Measurements from ENCODE around the gene LTV1.
"Not testable (repeated sequence)": the region's sequence is repeated elsewhere in the genome, so short reads cannot be mapped to it uniquely, and the experiment has no call there.

The LTV1 gene

GRCh38 chr6:143823548-143823947 lies 19.6 kb upstream of the LTV1 start:
- Mint-ChIP-seq H3K27me3 (no peaks in the 10 kb centered on the region), H3K4me1 (no peaks in the 10 kb centered on the region), H3K4me3 (no peak overlapping the region), H3K36me3 (ENCODE audit: low read depth) (no peaks in the 10 kb centered on the region), H3K9me3 (no peaks in the 10 kb centered on the region), H3K27ac (no peak overlapping the region)
- ATAC-seq (no peak), DNase-seq (no peak)

GRCh38 chr6:143828572-143828971 lies 14.6 kb upstream of the LTV1 start:
- ATAC-seq (no peak), DNase-seq (no peak)
- Mint-ChIP-seq H3K4me3 (no peak overlapping the region), H3K27me3 (no peaks in the 10 kb centered on the region), H3K36me3 (ENCODE audit: low read depth) (no peaks in the 10 kb centered on the region), H3K9me3 (no peaks in the 10 kb centered on the region), H3K4me1 (no peaks in the 10 kb centered on the region), H3K27ac (no peak overlapping the region)

- H3K9me3 Mint-ChIP-seq, result no peaks in the 10 kb centered on the region
- no peaks in the 10 kb centered on the region for H3K4me1 Mint-ChIP-seq
- no peak overlapping the region for H3K27ac Mint-ChIP-seq
- H3K27me3 Mint-ChIP-seq, result no peaks in the 10 kb centered on the region
- DNase-seq (no peak), ATAC-seq (no peak)
- no peaks in the 10 kb centered on the region for H3K36me3 Mint-ChIP-seq (ENCODE audit: low read depth)
- no peak overlapping the region for H3K4me3 Mint-ChIP-seq
Measured at GRCh38 chr6:143836150-143836549, 7.0 kb upstream of the LTV1 start.

- no peak overlapping the region for H3K4me3 Mint-ChIP-seq
- H3K36me3 Mint-ChIP-seq (ENCODE audit: low read depth), result no peaks in the 10 kb centered on the region
- no peaks in the 10 kb centered on the region for H3K9me3 Mint-ChIP-seq
- no peaks in the 10 kb centered on the region for H3K27me3 Mint-ChIP-seq
- H3K4me1 Mint-ChIP-seq, result peaks cover 7% of the 10 kb centered on the region
- H3K27ac Mint-ChIP-seq, result no peak overlapping the region
- DNase-seq (no peak), ATAC-seq (no peak)
Measured at GRCh38 chr6:143838395-143838794, 4.7 kb upstream of the LTV1 start.

- ATAC-seq (no peak), DNase-seq (no peak)
- peaks cover 13% of the 10 kb centered on the region for H3K4me1 Mint-ChIP-seq
- peaks cover 7% of the 10 kb centered on the region for H3K36me3 Mint-ChIP-seq (ENCODE audit: low read depth)
- no peaks in the 10 kb centered on the region for H3K9me3 Mint-ChIP-seq
- no peaks in the 10 kb centered on the region for H3K27me3 Mint-ChIP-seq
- H3K27ac Mint-ChIP-seq, result no peak overlapping the region
- no peak overlapping the region for H3K4me3 Mint-ChIP-seq
Measured at GRCh38 chr6:143839196-143839595, 3.9 kb upstream of the LTV1 start.

- Mint-ChIP-seq H3K4me3 (no peak overlapping the region), H3K27me3 (no peaks in the 10 kb centered on the region), H3K4me1 (peaks cover 28% of the 10 kb centered on the region), H3K36me3 (ENCODE audit: low read depth) (peaks cover 20% of the 10 kb centered on the region), H3K27ac (peak overlapping the region; percentile 56), H3K9me3 (no peaks in the 10 kb centered on the region)
- no peak for DNase-seq
- ATAC-seq, result no peak
Measured at GRCh38 chr6:143840595-143841265, 2.4 kb upstream of the LTV1 start.

- H3K4me3 Mint-ChIP-seq, result peak overlapping the region; percentile 96
- DNase-seq, result no peak
- peaks cover 35% of the 10 kb centered on the region for H3K36me3 Mint-ChIP-seq (ENCODE audit: low read depth)
- H3K4me1 Mint-ChIP-seq, result peaks cover 34% of the 10 kb centered on the region
- H3K27me3 Mint-ChIP-seq, result no peaks in the 10 kb centered on the region
- ATAC-seq, result peak; percentile 78
- H3K27ac Mint-ChIP-seq, result peak overlapping the region; percentile 97
- no peaks in the 10 kb centered on the region for H3K9me3 Mint-ChIP-seq
Measured at GRCh38 chr6:143842461-143842901, 657 bp upstream of the LTV1 start.

- Mint-ChIP-seq H3K36me3 (ENCODE audit: low read depth) (peaks cover 44% of the 10 kb centered on the region), H3K27ac (peak overlapping the region; percentile 97), H3K9me3 (no peaks in the 10 kb centered on the region), H3K4me3 (peak overlapping the region; percentile 96), H3K4me1 (peaks cover 43% of the 10 kb centered on the region), H3K27me3 (no peaks in the 10 kb centered on the region)
- no peak for DNase-seq
- no peak for ATAC-seq
Measured at GRCh38 chr6:143843677-143843999, 500 bp downstream of the LTV1 start.

GRCh38 chr6:143844006-143844405 lies 868 bp downstream of the LTV1 start:
- Mint-ChIP-seq H3K4me1 (peaks cover 46% of the 10 kb centered on the region), H3K9me3 (no peaks in the 10 kb centered on the region), H3K27me3 (no peaks in the 10 kb centered on the region), H3K27ac (peak overlapping the region; percentile 97), H3K36me3 (ENCODE audit: low read depth) (peaks cover 47% of the 10 kb centered on the region), H3K4me3 (peak overlapping the region; percentile 96)
- DNase-seq, result no peak
- ATAC-seq, result no peak

GRCh38 chr6:143845033-143845432 lies 1.9 kb downstream of the LTV1 start:
- H3K4me3 Mint-ChIP-seq, result peak overlapping the region; percentile 96
- no peaks in the 10 kb centered on the region for H3K9me3 Mint-ChIP-seq
- DNase-seq (no peak), ATAC-seq (no peak)
- peaks cover 58% of the 10 kb centered on the region for H3K36me3 Mint-ChIP-seq (ENCODE audit: low read depth)
- H3K27me3 Mint-ChIP-seq, result no peaks in the 10 kb centered on the region
- H3K4me1 Mint-ChIP-seq, result peaks cover 51% of the 10 kb centered on the region
- H3K27ac Mint-ChIP-seq, result no peak overlapping the region

GRCh38 chr6:143851706-143852105 lies 8.6 kb downstream of the LTV1 start:
- H3K4me3 Mint-ChIP-seq, H3K27me3 Mint-ChIP-seq, ATAC-seq, DNase-seq: not testable (repeated sequence)
- H3K36me3 Mint-ChIP-seq (ENCODE audit: low read depth), result peaks cover 95% of the 10 kb centered on the region
- peaks cover 41% of the 10 kb centered on the region for H3K4me1 Mint-ChIP-seq
- peak overlapping the region; percentile 32 for H3K27ac Mint-ChIP-seq
- H3K9me3 Mint-ChIP-seq, result peaks cover 12% of the 10 kb centered on the region

GRCh38 chr6:143855057-143855456 lies 11.9 kb downstream of the LTV1 start:
- not testable (repeated sequence) for H3K27me3 Mint-ChIP-seq, H3K4me3 Mint-ChIP-seq, ATAC-seq, DNase-seq, H3K27ac Mint-ChIP-seq
- Mint-ChIP-seq H3K4me1 (peaks cover 32% of the 10 kb centered on the region), H3K36me3 (ENCODE audit: low read depth) (peaks cover 94% of the 10 kb centered on the region), H3K9me3 (peaks cover 12% of the 10 kb centered on the region)

GRCh38 chr6:143856762-143857161 lies 13.6 kb downstream of the LTV1 start:
- H3K27ac Mint-ChIP-seq, H3K4me3 Mint-ChIP-seq, DNase-seq, H3K27me3 Mint-ChIP-seq, H3K9me3 Mint-ChIP-seq, ATAC-seq: not testable (repeated sequence)
- Mint-ChIP-seq H3K36me3 (ENCODE audit: low read depth) (peaks cover 88% of the 10 kb centered on the region), H3K4me1 (peaks cover 32% of the 10 kb centered on the region)

GRCh38 chr6:143857651-143858050 lies 14.5 kb downstream of the LTV1 start:
- no peaks in the 10 kb centered on the region for H3K27me3 Mint-ChIP-seq
- H3K4me3 Mint-ChIP-seq, result no peak overlapping the region
- H3K36me3 Mint-ChIP-seq (ENCODE audit: low read depth), result peaks cover 84% of the 10 kb centered on the region
- peak overlapping the region; percentile 70 for H3K27ac Mint-ChIP-seq
- peaks cover under 1% of the 10 kb centered on the region for H3K9me3 Mint-ChIP-seq
- DNase-seq, result no peak
- peaks cover 25% of the 10 kb centered on the region for H3K4me1 Mint-ChIP-seq
- peak; percentile 84 for ATAC-seq

GRCh38 chr6:143859891-143860660 lies 16.9 kb downstream of the LTV1 start:
- DNase-seq (no peak), ATAC-seq (no peak)
- Mint-ChIP-seq H3K27me3 (no peaks in the 10 kb centered on the region), H3K9me3 (no peaks in the 10 kb centered on the region), H3K27ac (no peak overlapping the region), H3K4me1 (peaks cover 11% of the 10 kb centered on the region), H3K36me3 (ENCODE audit: low read depth) (peaks cover 78% of the 10 kb centered on the region), H3K4me3 (no peak overlapping the region)

All from activated naive CD8-positive, alpha-beta T cell treated with anti-CD3 and anti-CD28 coated beads, Interleukin-2, amount 50 U/mL, for 24 hours (primary cell).